B cell (primary cell): ENCODE measurements around the gene FRK. TPM values are rescaled to one million over a fixed set of nuclear protein-coding genes. Genes with fewer than 3 reads are reported as not detected.

ENCODE experiments used
- ATAC-seq: fragments of 200-7000 bp; cut with Tn5 transposase; one replicate; pipeline ENCODE4 v1.10.0; 2021; ENCODE audit warnings: low read depth, mild to moderate bottlenecking, moderate number of reproducible peaks, moderate library complexity
- CTCF ChIA-PET: fragments of 350-600 bp; sonication (Branson Sonifier 250); formaldehyde crosslinking; loops from one replicate; lab custom pipeline; 2021; ENCODE audit warnings: antibody characterized with exemption, inconsistent platforms; lab: Charles Lee
- POLR2A ChIA-PET: fragments of 350-600 bp; sonication (Branson Sonifier 250); formaldehyde crosslinking; loops from one replicate; lab custom pipeline; 2021; ENCODE audit warnings: antibody characterized with exemption; lab: Charles Lee
- DNase-seq: peaks from one replicate; pipeline ENCODE4 v3.0.0; 2013
- H2AFZ ChIP-seq: 2 replicates; pipeline ENCODE4 v1.6.1; 2012; ENCODE audit warnings: mild to moderate bottlenecking, low read depth, low read length; ENCODE audit not compliant: insufficient read depth, poor library complexity, severe bottlenecking
- H3K27ac ChIP-seq, 2 donors: 1 replicate in 1 of 2; 2 replicates in 1 of 2; pipeline ENCODE4 v1.5.1; 2012 to 2013; ENCODE audit warnings: low read length in 2 of 2, mild to moderate bottlenecking in 2 of 2, moderate library complexity in 1 of 2
- H3K27me3 ChIP-seq, 4 experiments: fragments of 200-600 bp in 1 of 4; sonication (generic) in 1 of 4; replicated peaks in 1 of 4; 1 replicate in 2 of 4; 2 replicates in 2 of 4; pipeline versions ENCODE4 v1.6.1 to v1.7.0; 2013 to 2016; ENCODE audit warnings: low read length in 3 of 4, mild to moderate bottlenecking in 2 of 4, mixed read lengths in 1 of 4, moderate library complexity in 1 of 4; ENCODE audit not compliant: insufficient read depth in 4 of 4, control insufficient read depth in 3 of 4; ENCODE audit errors: control extremely low read depth in 1 of 4
- H3K36me3 ChIP-seq, 2 experiments: replicated peaks in 1 of 2; 1 replicate in 1 of 2; 2 replicates in 1 of 2; pipeline versions ENCODE4 v1.6.1 to v1.7.1; 2013; ENCODE audit warnings: low read length in 1 of 2; ENCODE audit not compliant: insufficient read depth in 2 of 2, control insufficient read depth in 1 of 2; ENCODE audit errors: control extremely low read depth in 1 of 2, extremely low read depth in 1 of 2
- H3K4me1 ChIP-seq, 2 donors: fragments of 200-600 bp in 1 of 2; sonication (generic) in 1 of 2; 1 replicate in 1 of 2; 2 replicates in 1 of 2; pipeline versions ENCODE4 v1.5.1 to v1.6.1; 2013 to 2017; ENCODE audit warnings: low read length in 2 of 2; ENCODE audit not compliant: control insufficient read depth in 2 of 2, insufficient read depth in 2 of 2
- H3K4me2 ChIP-seq: replicated peaks from 2 replicates; pipeline ENCODE3; 2012; ENCODE audit warnings: mild to moderate bottlenecking, low read depth, low read length; ENCODE audit not compliant: poor library complexity, severe bottlenecking
- H3K4me3 ChIP-seq, 5 experiments: fragments of 200-600 bp in 1 of 5; sonication (generic) in 1 of 5; 1 replicate in 3 of 5; 2 replicates in 2 of 5; pipeline versions ENCODE4 v1.5.1 to v1.7.0; 2011 to 2016; ENCODE audit warnings: low read length in 4 of 5, mild to moderate bottlenecking in 4 of 5, low read depth in 2 of 5, control low read depth in 1 of 5, moderate library complexity in 1 of 5; ENCODE audit not compliant: insufficient read depth in 1 of 5; ENCODE audit errors: control extremely low read depth in 1 of 5, extremely low read depth in 1 of 5
- H3K79me2 ChIP-seq: fragments of 200-600 bp; sonication (generic); one replicate; pipeline ENCODE4 v1.6.0; 2016; ENCODE audit warnings: low read length; ENCODE audit not compliant: control insufficient read depth, insufficient read depth
- H3K9ac ChIP-seq: fragments of 200-600 bp; sonication (generic); 2 replicates; pipeline ENCODE4 v1.6.1; 2017; ENCODE audit warnings: mild to moderate bottlenecking, low read length, moderate library complexity
- H3K9me3 ChIP-seq, 3 donors: one replicate each; pipeline versions ENCODE4 v1.6.1 to v1.7.1; 2013; ENCODE audit warnings: low read length in 2 of 3; ENCODE audit not compliant: control insufficient read depth in 2 of 3, insufficient read depth in 1 of 3; ENCODE audit errors: control extremely low read depth in 1 of 3
- H4K20me1 ChIP-seq: 2 replicates; pipeline ENCODE4 v1.6.0; 2012; ENCODE audit warnings: mild to moderate bottlenecking, low read length; ENCODE audit not compliant: insufficient read depth, control insufficient read depth, poor library complexity, severe bottlenecking
- H3K27ac Mint-ChIP-seq: one replicate; pipeline ENCODE4 v1.8.0; 2021; ENCODE audit warnings: mixed read lengths
- H3K27me3 Mint-ChIP-seq: one replicate; pipeline ENCODE4 v1.8.0; 2021; ENCODE audit warnings: mixed read lengths
- H3K4me1 Mint-ChIP-seq: one replicate; pipeline ENCODE4 v1.8.0; 2021; ENCODE audit warnings: mixed read lengths
- H3K4me3 Mint-ChIP-seq: one replicate; pipeline ENCODE4 v1.8.0; 2021; ENCODE audit warnings: mixed read lengths
- H3K9me3 Mint-ChIP-seq: one replicate; pipeline ENCODE4 v1.8.0; 2022; ENCODE audit warnings: mixed read lengths; ENCODE audit not compliant: insufficient read depth
- EZH2 ChIP-seq: IDR thresholded peaks from 2 replicates; pipeline ENCODE4 v1.6.1; 2012; ENCODE audit warnings: borderline replicate concordance, low read depth, mild to moderate bottlenecking, moderate library complexity, low read length; ENCODE audit not compliant: insufficient read depth, poor library complexity, severe bottlenecking
- WGBS: methylation state at CpG from one replicate; pipeline ENCODE4 v1.1.5; 2013; ENCODE audit warnings: missing lambda C conversion rate; ENCODE audit not compliant: insufficient coverage; 5-methylcytosine and 5-hydroxymethylcytosine counted together
- intact Hi-C: fragments of 100-400 bp; cut with micrococcal nuclease; formaldehyde crosslinking; loops from one replicate; pipeline ENCODE4 v1.10.0; 2022
- polyA plus RNA-seq: library from polyadenylated mRNA; depleted of rRNA; stranded (reverse); fragments of >200 nt; gene quantifications from 2 replicates; pipeline ENCODE4 v1.2.3, GENCODE V29; 2012
- total RNA-seq, 2 donors: library from RNA; stranded (reverse); fragments of 120-200 nt in 1 of 2; gene quantifications; 1 replicate in 1 of 2; 2 replicates in 1 of 2; pipeline versions ENCODE4 v1.2.3 to v1.2.4, GENCODE V29; 2013 to 2022
- TF ChIP-seq, protein P1 (sequence below): fragments of 200-600 bp; IDR thresholded peaks from one replicate; pipeline ENCODE4 v1.8.0; 2022; ENCODE audit warnings: antibody characterized with exemption, mild to moderate bottlenecking

Gene FRK
- total and polyA plus RNA-seq, 2 donors (not counting 1 experiment from before 2014, with no cell fraction given) = 0.01 to 0.07 TPM

GRCh38 chr6:115934829-115935228, 125.9 kb downstream of the FRK start:
- no peaks in the 10 kb centered on the region for H4K20me1 ChIP-seq
- Mint-ChIP-seq H3K4me1 (no peaks in the 10 kb centered on the region), H3K27ac (no peak overlapping the region), H3K4me3 (no peak overlapping the region), H3K9me3 (no peaks in the 10 kb centered on the region), H3K27me3 (peaks cover 7% of the 10 kb centered on the region)
- ChIA-PET CTCF (no interaction called here), POLR2A (no interaction called here)
- no peaks in the 10 kb centered on the region for H3K27me3 ChIP-seq
- no peaks in the 10 kb centered on the region for H3K9me3 ChIP-seq
- TF ChIP-seq, protein P1, sequence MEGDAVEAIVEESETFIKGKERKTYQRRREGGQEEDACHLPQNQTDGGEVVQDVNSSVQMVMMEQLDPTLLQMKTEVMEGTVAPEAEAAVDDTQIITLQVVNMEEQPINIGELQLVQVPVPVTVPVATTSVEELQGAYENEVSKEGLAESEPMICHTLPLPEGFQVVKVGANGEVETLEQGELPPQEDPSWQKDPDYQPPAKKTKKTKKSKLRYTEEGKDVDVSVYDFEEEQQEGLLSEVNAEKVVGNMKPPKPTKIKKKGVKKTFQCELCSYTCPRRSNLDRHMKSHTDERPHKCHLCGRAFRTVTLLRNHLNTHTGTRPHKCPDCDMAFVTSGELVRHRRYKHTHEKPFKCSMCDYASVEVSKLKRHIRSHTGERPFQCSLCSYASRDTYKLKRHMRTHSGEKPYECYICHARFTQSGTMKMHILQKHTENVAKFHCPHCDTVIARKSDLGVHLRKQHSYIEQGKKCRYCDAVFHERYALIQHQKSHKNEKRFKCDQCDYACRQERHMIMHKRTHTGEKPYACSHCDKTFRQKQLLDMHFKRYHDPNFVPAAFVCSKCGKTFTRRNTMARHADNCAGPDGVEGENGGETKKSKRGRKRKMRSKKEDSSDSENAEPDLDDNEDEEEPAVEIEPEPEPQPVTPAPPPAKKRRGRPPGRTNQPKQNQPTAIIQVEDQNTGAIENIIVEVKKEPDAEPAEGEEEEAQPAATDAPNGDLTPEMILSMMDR = no peak
- no peak for TF ChIP-seq EZH2
- H3K4me1 ChIP-seq = no peaks in the 10 kb centered on the region
- DNase-seq (no peak), ATAC-seq (no peak)
- H3K36me3 ChIP-seq = no peaks in the 10 kb centered on the region
- H2AFZ ChIP-seq = no peak overlapping the region
- H3K27ac ChIP-seq = no peak overlapping the region
- no peak overlapping the region for H3K4me3 ChIP-seq
- intact Hi-C loops = no loop called here
- no peaks in the 10 kb centered on the region for H3K79me2 ChIP-seq
- no peak overlapping the region for H3K4me2 ChIP-seq
- 100% methylated on average over 2 of the region's 2 CpGs for WGBS
- H3K9ac ChIP-seq = no peak overlapping the region

DNA sequence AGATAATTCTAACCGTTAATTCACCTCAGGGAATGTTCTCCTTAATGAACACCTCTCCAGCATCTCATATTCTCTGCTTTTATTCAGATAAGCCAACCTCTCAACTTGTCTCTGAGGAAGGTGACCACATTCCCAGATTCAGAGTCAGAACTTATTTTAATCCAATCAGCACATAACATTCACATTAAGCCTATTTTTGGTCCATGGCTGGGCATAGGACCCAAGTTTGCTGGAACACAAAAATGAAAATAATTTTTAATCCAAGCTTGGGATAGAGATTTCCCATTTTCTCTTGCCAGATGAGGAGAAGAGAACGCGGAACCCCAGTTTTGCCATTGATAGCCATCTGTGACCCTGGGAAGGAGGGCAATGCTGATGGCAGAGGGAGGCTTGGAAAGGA, 126.5 kb downstream of the FRK start:
- H3K27ac Mint-ChIP-seq = no peak overlapping the region
- POLR2A ChIA-PET = no interaction called here
- Histone ChIP-seq H4K20me1 (no peaks in the 10 kb centered on the region), H3K4me1 (no peaks in the 10 kb centered on the region), H3K27me3 (no peaks in the 10 kb centered on the region), H3K9me3 (no peaks in the 10 kb centered on the region), H2AFZ (no peak overlapping the region), H3K36me3 (no peaks in the 10 kb centered on the region), H3K27ac (no peak overlapping the region), H3K4me3 (no peak overlapping the region), H3K79me2 (no peaks in the 10 kb centered on the region), H3K9ac (no peak overlapping the region), H3K4me2 (no peak overlapping the region)
- no peak overlapping the region for H3K4me3 Mint-ChIP-seq
- H3K27me3 Mint-ChIP-seq = peaks cover 10% of the 10 kb centered on the region
- no peak for TF ChIP-seq EZH2
- TF ChIP-seq, protein P1 = no peak
- WGBS = 100% methylated on average over 2 of the region's 3 CpGs
- H3K9me3 Mint-ChIP-seq = no peaks in the 10 kb centered on the region
- intact Hi-C loops = no loop called here
- ATAC-seq (no peak), DNase-seq (no peak)
- CTCF ChIA-PET = no interaction called here
- no peaks in the 10 kb centered on the region for H3K4me1 Mint-ChIP-seq
